ENCODE results near the gene MYL10. TPM values are rescaled to one million over a fixed set of nuclear protein-coding genes. Genes with fewer than 3 reads are reported as not detected.

The MYL10 gene
- polyA plus RNA-seq, 1 donor from 2014 or later, result not detected

DNA sequence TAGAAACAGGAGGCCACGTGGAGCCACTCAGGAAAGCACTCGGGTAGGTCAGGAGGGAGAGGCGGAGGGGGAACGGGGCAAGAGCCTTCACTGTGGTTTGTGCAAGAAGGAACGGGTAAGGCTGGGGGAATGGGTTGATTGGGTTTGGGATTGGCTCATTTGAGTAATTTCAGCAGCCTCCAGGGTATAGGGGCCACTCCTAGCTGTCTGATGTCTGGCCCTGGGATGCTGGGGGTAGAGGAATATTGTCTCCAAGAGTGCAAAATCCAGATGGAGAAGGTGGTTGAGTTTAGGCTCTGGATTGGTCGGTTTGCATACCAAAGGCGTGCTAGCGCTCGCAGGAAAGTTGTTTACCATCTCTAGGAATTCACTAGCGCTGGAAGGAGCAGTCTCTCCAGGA lies 47.2 kb downstream of the MYL10 start:
- Histone ChIP-seq H3K36me3 (ENCODE audit: insufficient read depth, low read length) (no peaks in the 10 kb centered on the region), H3K9ac (ENCODE audit: low read length) (no peak overlapping the region), H2AFZ (ENCODE audit: low read depth, low read length) (no peak overlapping the region), H3K9me2 (ENCODE audit: insufficient read depth, low read length) (no peaks in the 10 kb centered on the region), H3F3A (ENCODE audit: insufficient read depth, low read length, poor library complexity, severe bottlenecking) (no peaks in the 10 kb centered on the region), H3K27ac (ENCODE audit: low read length) (no peak overlapping the region), H3K4me3 (ENCODE audit: low read length) (no peak overlapping the region), H3K9me3 (ENCODE audit: low read length) (no peaks in the 10 kb centered on the region), H3K27me3 (ENCODE audit: insufficient read depth, low read depth, low read length) (no peaks in the 10 kb centered on the region), H3K4me2 (ENCODE audit: low read length) (no peak overlapping the region), H3K79me2 (replicated peaks; ENCODE audit: insufficient read depth, low read length) (no peaks in the 10 kb centered on the region), H4K20me1 (ENCODE audit: insufficient read depth) (no peaks in the 10 kb centered on the region)
- no peak for TF ChIP-seq SMC3 (conservative IDR thresholded peaks at IDR 0.05; ENCODE audit: poor library complexity)
- no peak for TF ChIP-seq MXI1 (conservative IDR thresholded peaks at IDR 0.05; ENCODE audit: poor library complexity, severe bottlenecking)
- no peak for TF ChIP-seq TAF1 (IDR thresholded peaks at IDR 0.05; ENCODE audit: low read depth)
- TF ChIP-seq RAD21 (conservative IDR thresholded peaks at IDR 0.05), result no peak
- no peak for TF ChIP-seq EZH2 (IDR thresholded peaks at IDR 0.05; ENCODE audit: borderline replicate concordance, insufficient read depth, low read length, poor library complexity, severe bottlenecking)
- TF ChIP-seq EP300 (conservative IDR thresholded peaks at IDR 0.05; ENCODE audit: poor library complexity, severe bottlenecking), result no peak
- TF ChIP-seq, protein P1, sequence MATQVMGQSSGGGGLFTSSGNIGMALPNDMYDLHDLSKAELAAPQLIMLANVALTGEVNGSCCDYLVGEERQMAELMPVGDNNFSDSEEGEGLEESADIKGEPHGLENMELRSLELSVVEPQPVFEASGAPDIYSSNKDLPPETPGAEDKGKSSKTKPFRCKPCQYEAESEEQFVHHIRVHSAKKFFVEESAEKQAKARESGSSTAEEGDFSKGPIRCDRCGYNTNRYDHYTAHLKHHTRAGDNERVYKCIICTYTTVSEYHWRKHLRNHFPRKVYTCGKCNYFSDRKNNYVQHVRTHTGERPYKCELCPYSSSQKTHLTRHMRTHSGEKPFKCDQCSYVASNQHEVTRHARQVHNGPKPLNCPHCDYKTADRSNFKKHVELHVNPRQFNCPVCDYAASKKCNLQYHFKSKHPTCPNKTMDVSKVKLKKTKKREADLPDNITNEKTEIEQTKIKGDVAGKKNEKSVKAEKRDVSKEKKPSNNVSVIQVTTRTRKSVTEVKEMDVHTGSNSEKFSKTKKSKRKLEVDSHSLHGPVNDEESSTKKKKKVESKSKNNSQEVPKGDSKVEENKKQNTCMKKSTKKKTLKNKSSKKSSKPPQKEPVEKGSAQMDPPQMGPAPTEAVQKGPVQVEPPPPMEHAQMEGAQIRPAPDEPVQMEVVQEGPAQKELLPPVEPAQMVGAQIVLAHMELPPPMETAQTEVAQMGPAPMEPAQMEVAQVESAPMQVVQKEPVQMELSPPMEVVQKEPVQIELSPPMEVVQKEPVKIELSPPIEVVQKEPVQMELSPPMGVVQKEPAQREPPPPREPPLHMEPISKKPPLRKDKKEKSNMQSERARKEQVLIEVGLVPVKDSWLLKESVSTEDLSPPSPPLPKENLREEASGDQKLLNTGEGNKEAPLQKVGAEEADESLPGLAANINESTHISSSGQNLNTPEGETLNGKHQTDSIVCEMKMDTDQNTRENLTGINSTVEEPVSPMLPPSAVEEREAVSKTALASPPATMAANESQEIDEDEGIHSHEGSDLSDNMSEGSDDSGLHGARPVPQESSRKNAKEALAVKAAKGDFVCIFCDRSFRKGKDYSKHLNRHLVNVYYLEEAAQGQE (IDR thresholded peaks at IDR 0.05; ENCODE audit: borderline replicate concordance), result no peak
- TF ChIP-seq POLR2AphosphoS5 (IDR thresholded peaks at IDR 0.05), result no peak
- TF ChIP-seq, protein P2, sequence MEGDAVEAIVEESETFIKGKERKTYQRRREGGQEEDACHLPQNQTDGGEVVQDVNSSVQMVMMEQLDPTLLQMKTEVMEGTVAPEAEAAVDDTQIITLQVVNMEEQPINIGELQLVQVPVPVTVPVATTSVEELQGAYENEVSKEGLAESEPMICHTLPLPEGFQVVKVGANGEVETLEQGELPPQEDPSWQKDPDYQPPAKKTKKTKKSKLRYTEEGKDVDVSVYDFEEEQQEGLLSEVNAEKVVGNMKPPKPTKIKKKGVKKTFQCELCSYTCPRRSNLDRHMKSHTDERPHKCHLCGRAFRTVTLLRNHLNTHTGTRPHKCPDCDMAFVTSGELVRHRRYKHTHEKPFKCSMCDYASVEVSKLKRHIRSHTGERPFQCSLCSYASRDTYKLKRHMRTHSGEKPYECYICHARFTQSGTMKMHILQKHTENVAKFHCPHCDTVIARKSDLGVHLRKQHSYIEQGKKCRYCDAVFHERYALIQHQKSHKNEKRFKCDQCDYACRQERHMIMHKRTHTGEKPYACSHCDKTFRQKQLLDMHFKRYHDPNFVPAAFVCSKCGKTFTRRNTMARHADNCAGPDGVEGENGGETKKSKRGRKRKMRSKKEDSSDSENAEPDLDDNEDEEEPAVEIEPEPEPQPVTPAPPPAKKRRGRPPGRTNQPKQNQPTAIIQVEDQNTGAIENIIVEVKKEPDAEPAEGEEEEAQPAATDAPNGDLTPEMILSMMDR (IDR thresholded peaks at IDR 0.05; ENCODE audit: poor library complexity, severe bottlenecking), result no peak

DNA sequence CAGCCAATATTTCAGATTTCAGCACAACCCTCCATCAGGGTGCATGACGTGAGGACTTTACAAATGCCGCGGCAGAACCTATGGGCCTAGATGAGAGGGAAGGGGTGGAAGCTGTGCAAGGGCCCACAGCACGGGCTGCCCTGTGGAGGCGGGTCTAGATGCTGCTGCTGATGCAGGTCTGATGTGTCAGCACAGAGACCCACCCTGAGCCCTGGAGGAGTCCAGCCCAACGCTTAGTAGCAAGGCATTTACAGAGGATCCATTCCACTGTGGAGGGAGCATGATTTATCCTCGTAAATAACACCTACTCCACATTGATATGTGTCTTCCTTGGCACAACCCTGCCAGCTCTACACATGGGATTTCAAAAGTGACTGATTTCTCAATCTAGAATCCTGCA lies 48.5 kb downstream of the MYL10 start:
- Histone ChIP-seq H3K9me2 (ENCODE audit: insufficient read depth, low read length) (no peaks in the 10 kb centered on the region), H4K20me1 (ENCODE audit: insufficient read depth) (no peaks in the 10 kb centered on the region), H2AFZ (ENCODE audit: low read depth, low read length) (no peak overlapping the region), H3F3A (ENCODE audit: insufficient read depth, low read length, poor library complexity, severe bottlenecking) (no peaks in the 10 kb centered on the region), H3K4me3 (ENCODE audit: low read length) (no peak overlapping the region), H3K9ac (ENCODE audit: low read length) (no peak overlapping the region), H3K27ac (ENCODE audit: low read length) (no peak overlapping the region), H3K79me2 (replicated peaks; ENCODE audit: insufficient read depth, low read length) (no peaks in the 10 kb centered on the region), H3K36me3 (ENCODE audit: insufficient read depth, low read length) (no peaks in the 10 kb centered on the region), H3K4me2 (ENCODE audit: low read length) (no peak overlapping the region), H3K9me3 (ENCODE audit: low read length) (no peaks in the 10 kb centered on the region), H3K27me3 (ENCODE audit: insufficient read depth, low read depth, low read length) (no peaks in the 10 kb centered on the region)
- TF ChIP-seq, protein P2 (IDR thresholded peaks at IDR 0.05; ENCODE audit: poor library complexity, severe bottlenecking), result no peak
- TF ChIP-seq EP300 (conservative IDR thresholded peaks at IDR 0.05; ENCODE audit: poor library complexity, severe bottlenecking) (no peak), MXI1 (conservative IDR thresholded peaks at IDR 0.05; ENCODE audit: poor library complexity, severe bottlenecking) (no peak), POLR2AphosphoS5 (IDR thresholded peaks at IDR 0.05) (no peak), EZH2 (IDR thresholded peaks at IDR 0.05; ENCODE audit: borderline replicate concordance, insufficient read depth, low read length, poor library complexity, severe bottlenecking) (no peak)

All from neural cell (in vitro differentiated cells).